Left lung (tissue), 10 donors: ENCODE data around the gene ARHGEF17. TPM values are rescaled to one million over a fixed set of nuclear protein-coding genes. Genes with fewer than 3 reads are reported as not detected.
"Not testable (repeated sequence)": the region's sequence is repeated elsewhere in the genome, so short reads cannot be mapped to it uniquely, and the experiment has no call there.

Experiments
- ATAC-seq: fragments of 200-7000 bp; cut with Tn5 transposase; one replicate; pipeline ENCODE4 v1.9.1; 2020; ENCODE audit warnings: moderate library complexity
- DNase-seq, 4 donors: peaks; one replicate each; pipeline ENCODE4 v3.0.0-alpha.2; 2013 to 2020
- H3K27ac ChIP-seq, 2 donors: fragments of 200-600 bp; sonication (generic) in 1 of 2; one replicate each; pipeline versions ENCODE4 v1.5.0 to v1.8.0; 2020 to 2021
- H3K27me3 ChIP-seq, 2 donors: fragments of 200-600 bp; sonication (generic) in 1 of 2; one replicate each; pipeline versions ENCODE4 v1.5.0 to v1.8.0; 2020 to 2021
- H3K36me3 ChIP-seq, 2 donors: fragments of 200-600 bp; sonication (generic) in 1 of 2; one replicate each; pipeline versions ENCODE4 v1.5.0 to v1.8.0; 2020 to 2021
- H3K4me1 ChIP-seq, 2 donors: fragments of 200-600 bp; one replicate each; pipeline ENCODE4 v1.8.0; 2021
- H3K4me3 ChIP-seq, 2 donors: fragments of 200-600 bp; sonication (generic) in 1 of 2; one replicate each; pipeline versions ENCODE4 v1.5.0 to v1.8.0; 2020 to 2021; ENCODE audit warnings: mild to moderate bottlenecking in 1 of 2
- H3K9me3 ChIP-seq, 2 donors: fragments of 200-600 bp; sonication (generic) in 1 of 2; one replicate each; pipeline versions ENCODE4 v1.5.0 to v1.8.0; 2020 to 2021
- CTCF ChIP-seq, 2 donors: fragments of 200-600 bp; sonication (generic) in 1 of 2; IDR thresholded peaks; one replicate each; pipeline versions ENCODE4 v1.5.0 to v1.8.0; 2021; ENCODE audit warnings: antibody characterized with exemption in 2 of 2
- intact Hi-C, 2 donors: fragments of 100-400 bp; cut with DNase I; formaldehyde crosslinking; loops; one replicate each; pipeline versions ENCODE4 v1.11.2 to v1.14.2; 2022
- polyA plus RNA-seq, 6 donors: library from polyadenylated mRNA; unstranded; fragments of 120-200 nt; gene quantifications; one replicate each; pipeline ENCODE4 v1.2.1, GENCODE V29; 2013; ENCODE audit not compliant: insufficient read length in 6 of 6
- total RNA-seq, 2 donors: library from RNA; stranded (reverse); fragmentation: NEBNext Ultra II Directional; extraction: Animal tissue kit (Norgen Biotek cat#: 25700); gene quantifications; one replicate each; pipeline ENCODE4 v1.2.1, GENCODE V29; 2021
- donor health status: DM: no; HTN: yes; CAD: no.
- donor health status: DM: no; HTN: no; CAD: no.

Gene ARHGEF17
- total and polyA plus RNA-seq, 8 donors, result 56.3 to 95.8 (median 82.8) TPM

- no peak for DNase-seq
- Histone ChIP-seq H3K27me3 (peaks cover 0 to 14% of the 10 kb centered on the region in 2 donors), H3K4me3 (no peak overlapping the region), H3K27ac (peak overlapping the region in 1 of 2 donors; percentile 4), H3K4me1 (peaks cover 12 to 60% of the 10 kb centered on the region in 2 donors), H3K36me3 (no peaks in the 10 kb centered on the region), H3K9me3 (no peaks in the 10 kb centered on the region)
- no peak for TF ChIP-seq CTCF (IDR thresholded peaks at IDR 0.05)
- intact Hi-C loops, result no loop called here
- peak; percentile 26 for ATAC-seq
Observed at GRCh38 chr11:73270016-73270854, 37.8 kb upstream of the ARHGEF17 start.

GRCh38 chr11:73270855-73271477 is 37.1 kb upstream of the ARHGEF17 start:
- intact Hi-C loops, result no loop called here
- H3K27ac ChIP-seq, result no peak overlapping the region
- DNase-seq (no peak), ATAC-seq (no peak)
- H3K9me3 ChIP-seq, result no peaks in the 10 kb centered on the region
- peaks cover 0 to 7% of the 10 kb centered on the region in 2 donors for H3K27me3 ChIP-seq
- H3K4me1 ChIP-seq, result peaks cover 12 to 60% of the 10 kb centered on the region in 2 donors
- no peaks in the 10 kb centered on the region for H3K36me3 ChIP-seq
- TF ChIP-seq CTCF (IDR thresholded peaks at IDR 0.05), result no peak
- H3K4me3 ChIP-seq, result no peak overlapping the region

- DNase-seq, H3K4me3 ChIP-seq, H3K9me3 ChIP-seq, H3K36me3 ChIP-seq, intact Hi-C loops, H3K27me3 ChIP-seq, ATAC-seq: not testable (repeated sequence)
- H3K27ac ChIP-seq, result peak overlapping the region in 1 of 2 donors; percentile 49
- peaks cover 12 to 60% of the 10 kb centered on the region in 2 donors for H3K4me1 ChIP-seq
Observed at GRCh38 chr11:73271478-73271865, 36.6 kb upstream of the ARHGEF17 start.

- H3K27me3 ChIP-seq, result no peaks in the 10 kb centered on the region
- H3K9me3 ChIP-seq, result no peaks in the 10 kb centered on the region
- ATAC-seq, result peak; percentile 56
- H3K36me3 ChIP-seq, result no peaks in the 10 kb centered on the region
- H3K4me3 ChIP-seq, result peak within 1 kb of the TSS in 1 of 2 donors; percentile 30
- peaks cover 12 to 60% of the 10 kb centered on the region in 2 donors for H3K4me1 ChIP-seq
- peak in 2 of 4 donors; percentile 71 to 82 for DNase-seq
- H3K27ac ChIP-seq, result peak within 1 kb of the TSS in 1 of 2 donors; percentile 49
- intact Hi-C loops, result no loop called here
- no peak for TF ChIP-seq CTCF (IDR thresholded peaks at IDR 0.05)
Observed at GRCh38 chr11:73271936-73272679, 36.0 kb upstream of the ARHGEF17 start, which contains the start of gene P2RY6. TSS of gene P2RY6 (plus strand) at chr11:73272338. CDS start at chr11:73296519, 24,181 bp downstream.

GRCh38 chr11:73272680-73273038 is 35.4 kb upstream of the ARHGEF17 start:
- H3K27ac ChIP-seq, result peak overlapping the region in 1 of 2 donors; percentile 49
- no peak for ATAC-seq
- no peak for TF ChIP-seq CTCF (IDR thresholded peaks at IDR 0.05)
- H3K9me3 ChIP-seq, result no peaks in the 10 kb centered on the region
- intact Hi-C loops, result no loop called here
- DNase-seq, result no peak
- no peaks in the 10 kb centered on the region for H3K27me3 ChIP-seq
- H3K36me3 ChIP-seq, result no peaks in the 10 kb centered on the region
- peaks cover 12 to 60% of the 10 kb centered on the region in 2 donors for H3K4me1 ChIP-seq
- peak overlapping the region in 1 of 2 donors; percentile 30 for H3K4me3 ChIP-seq
